ENCODE measurements around the gene FAM107A.

FAM107A gene

DNA sequence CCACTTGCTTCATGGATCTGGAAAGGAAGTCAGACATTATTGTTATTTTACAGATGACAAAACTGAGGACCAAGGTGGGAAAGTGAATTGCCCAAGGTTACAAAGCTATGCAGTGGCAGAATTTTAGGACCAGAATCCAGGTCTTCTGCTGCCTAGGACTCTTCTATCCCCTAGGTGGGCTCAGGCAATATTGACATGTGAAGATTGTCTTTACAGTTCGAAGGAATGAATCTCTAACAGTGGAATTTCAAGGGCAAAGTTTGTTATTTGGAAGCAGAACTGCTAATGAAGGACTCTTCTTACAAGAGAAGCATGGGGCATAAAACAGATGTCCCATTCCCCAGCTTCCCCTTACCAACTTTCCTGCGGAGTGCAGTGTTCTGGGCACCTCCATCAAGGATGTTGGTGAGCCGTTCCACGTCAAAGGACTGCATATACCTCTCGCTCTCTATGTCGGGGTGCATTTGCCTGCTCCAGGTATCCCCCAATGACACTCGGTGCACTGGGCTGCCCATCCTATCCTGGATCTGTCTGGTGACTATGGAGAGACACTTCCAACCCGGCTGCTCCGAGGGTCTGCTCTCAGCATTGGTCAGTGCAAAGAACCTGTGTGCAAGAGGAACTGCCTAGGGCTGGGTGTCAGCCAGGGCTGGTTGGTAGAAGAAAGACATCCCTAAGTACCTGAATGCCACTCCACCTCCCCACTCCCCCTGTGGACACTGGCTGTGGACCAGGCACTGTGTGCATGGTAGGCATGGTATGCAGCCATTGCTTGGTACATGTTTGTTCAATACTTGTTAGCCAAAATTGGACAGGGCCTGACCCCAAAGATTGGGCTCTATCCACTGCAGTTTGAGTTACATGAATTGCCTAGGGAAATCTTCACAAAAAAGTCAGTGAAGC is 42.3 kb downstream of the FAM107A start:
- H3K79me2 ChIP-seq (ENCODE audit: insufficient read depth, low read length), result no peaks in the 10 kb centered on the region
- H3K9ac ChIP-seq (ENCODE audit: low read length), result no peak overlapping the region
- no peak overlapping the region for H2AFZ ChIP-seq (ENCODE audit: low read length)
- H3K4me2 ChIP-seq (ENCODE audit: low read length), result no peak overlapping the region
- TF ChIP-seq EZH2 (IDR thresholded peaks at IDR 0.05; ENCODE audit: borderline replicate concordance, low read length), result no peak
- no peak for TF ChIP-seq CTCF (IDR thresholded peaks at IDR 0.05; ENCODE audit: low read length)
- peaks cover 4% of the 10 kb centered on the region for H3K4me1 ChIP-seq (ENCODE audit: insufficient read depth, low read length, severe bottlenecking)
- no peaks in the 10 kb centered on the region for H3K36me3 ChIP-seq (ENCODE audit: insufficient read depth, low read length)
- no peaks in the 10 kb centered on the region for H3K9me3 ChIP-seq (ENCODE audit: low read length)
- no peak overlapping the region for H3K4me3 ChIP-seq (ENCODE audit: low read depth, low read length, poor library complexity, severe bottlenecking)
- no peaks in the 10 kb centered on the region for H3K9me2 ChIP-seq (ENCODE audit: low read depth, low read length)
- H4K20me1 ChIP-seq (ENCODE audit: insufficient read depth, low read length), result no peaks in the 10 kb centered on the region
- no peaks in the 10 kb centered on the region for H3F3A ChIP-seq (ENCODE audit: insufficient read depth, low read length)
- no peak overlapping the region for H3K27ac ChIP-seq (ENCODE audit: low read depth, low read length, poor library complexity, severe bottlenecking)
- 0 out of 2 replicates have a peak, but pooled peaks cover 4% of the 10 kb centered on the region for H3K27me3 ChIP-seq (ENCODE audit: insufficient read depth, low read length)

- 0 out of 2 replicates have a peak, but pooled peaks cover 4% of the 10 kb centered on the region for H3K27me3 ChIP-seq (ENCODE audit: insufficient read depth, low read length)
- no peak overlapping the region for H3K4me2 ChIP-seq (ENCODE audit: low read length)
- no peaks in the 10 kb centered on the region for H4K20me1 ChIP-seq (ENCODE audit: insufficient read depth, low read length)
- no peak overlapping the region for H3K27ac ChIP-seq (ENCODE audit: low read depth, low read length, poor library complexity, severe bottlenecking)
- H3K9ac ChIP-seq (ENCODE audit: low read length), result no peak overlapping the region; the same call in 1 of the 2 replicates
- no peaks in the 10 kb centered on the region for H3K9me2 ChIP-seq (ENCODE audit: low read depth, low read length)
- H3K36me3 ChIP-seq (ENCODE audit: insufficient read depth, low read length), result no peaks in the 10 kb centered on the region
- H3K4me3 ChIP-seq (ENCODE audit: low read depth, low read length, poor library complexity, severe bottlenecking), result no peak overlapping the region
- TF ChIP-seq CTCF (IDR thresholded peaks at IDR 0.05; ENCODE audit: low read length) (peak; percentile 97), EZH2 (IDR thresholded peaks at IDR 0.05; ENCODE audit: borderline replicate concordance, low read length) (no peak)
- no peaks in the 10 kb centered on the region for H3F3A ChIP-seq (ENCODE audit: insufficient read depth, low read length)
- H3K9me3 ChIP-seq (ENCODE audit: low read length), result no peaks in the 10 kb centered on the region
- peaks cover 4% of the 10 kb centered on the region for H3K4me1 ChIP-seq (ENCODE audit: insufficient read depth, low read length, severe bottlenecking)
- H3K79me2 ChIP-seq (ENCODE audit: insufficient read depth, low read length), result no peaks in the 10 kb centered on the region
- H2AFZ ChIP-seq (ENCODE audit: low read length), result no peak overlapping the region
Measured at GRCh38 chr3:58532794-58533220, 44.4 kb downstream of the FAM107A start.

- Histone ChIP-seq H3K27me3 (ENCODE audit: insufficient read depth, low read length) (0 out of 2 replicates have a peak, but pooled peaks cover 4% of the 10 kb centered on the region), H3K79me2 (ENCODE audit: insufficient read depth, low read length) (no peaks in the 10 kb centered on the region), H4K20me1 (ENCODE audit: insufficient read depth, low read length) (no peaks in the 10 kb centered on the region), H3K9ac (ENCODE audit: low read length) (no peak overlapping the region), H3K9me3 (ENCODE audit: low read length) (no peaks in the 10 kb centered on the region), H3F3A (ENCODE audit: insufficient read depth, low read length) (no peaks in the 10 kb centered on the region), H3K27ac (ENCODE audit: low read depth, low read length, poor library complexity, severe bottlenecking) (no peak overlapping the region), H3K4me3 (ENCODE audit: low read depth, low read length, poor library complexity, severe bottlenecking) (no peak overlapping the region), H3K4me1 (ENCODE audit: insufficient read depth, low read length, severe bottlenecking) (peaks cover 4% of the 10 kb centered on the region), H3K9me2 (ENCODE audit: low read depth, low read length) (no peaks in the 10 kb centered on the region), H3K4me2 (ENCODE audit: low read length) (no peak overlapping the region), H3K36me3 (ENCODE audit: insufficient read depth, low read length) (no peaks in the 10 kb centered on the region), H2AFZ (ENCODE audit: low read length) (no peak overlapping the region)
- peak; percentile 57 for TF ChIP-seq CTCF (IDR thresholded peaks at IDR 0.05; ENCODE audit: low read length)
- no peak for TF ChIP-seq EZH2 (IDR thresholded peaks at IDR 0.05; ENCODE audit: borderline replicate concordance, low read length)
Measured at GRCh38 chr3:58531956-58532355, 45.2 kb downstream of the FAM107A start.

Measured in OCI-LY1 (cell line).